ENCODE measurements around the gene PTMS.

DNA sequence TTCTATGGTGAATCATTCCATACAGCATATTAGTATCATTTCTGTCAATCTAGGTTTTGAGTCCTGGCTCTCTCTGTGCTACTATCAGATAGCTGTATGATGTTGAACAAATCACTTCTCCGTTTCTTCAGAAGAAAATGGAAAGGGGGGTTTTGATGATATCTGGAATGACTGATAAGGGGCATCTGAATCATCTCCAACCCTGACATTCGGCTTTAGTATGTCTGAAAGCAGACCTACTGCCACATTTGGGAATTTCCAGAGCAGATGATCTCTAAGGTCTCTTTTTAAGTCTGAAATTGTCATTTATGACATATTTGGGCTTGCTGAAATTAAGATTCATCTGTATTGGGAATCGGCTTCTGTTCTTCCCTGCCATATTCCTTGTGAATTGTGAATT lies 23.3 kb upstream of the PTMS start:
- TF ChIP-seq EZH2phosphoT487 (IDR thresholded peaks at IDR 0.05; ENCODE audit: insufficient read depth, low read depth): no peak
- no peak for TF ChIP-seq EZH2 (IDR thresholded peaks at IDR 0.05; ENCODE audit: insufficient read depth, poor library complexity, severe bottlenecking)

Data from GM23248 (cell line).